ENCODE data around the gene HSPA9.

The HSPA9 gene

DNA sequence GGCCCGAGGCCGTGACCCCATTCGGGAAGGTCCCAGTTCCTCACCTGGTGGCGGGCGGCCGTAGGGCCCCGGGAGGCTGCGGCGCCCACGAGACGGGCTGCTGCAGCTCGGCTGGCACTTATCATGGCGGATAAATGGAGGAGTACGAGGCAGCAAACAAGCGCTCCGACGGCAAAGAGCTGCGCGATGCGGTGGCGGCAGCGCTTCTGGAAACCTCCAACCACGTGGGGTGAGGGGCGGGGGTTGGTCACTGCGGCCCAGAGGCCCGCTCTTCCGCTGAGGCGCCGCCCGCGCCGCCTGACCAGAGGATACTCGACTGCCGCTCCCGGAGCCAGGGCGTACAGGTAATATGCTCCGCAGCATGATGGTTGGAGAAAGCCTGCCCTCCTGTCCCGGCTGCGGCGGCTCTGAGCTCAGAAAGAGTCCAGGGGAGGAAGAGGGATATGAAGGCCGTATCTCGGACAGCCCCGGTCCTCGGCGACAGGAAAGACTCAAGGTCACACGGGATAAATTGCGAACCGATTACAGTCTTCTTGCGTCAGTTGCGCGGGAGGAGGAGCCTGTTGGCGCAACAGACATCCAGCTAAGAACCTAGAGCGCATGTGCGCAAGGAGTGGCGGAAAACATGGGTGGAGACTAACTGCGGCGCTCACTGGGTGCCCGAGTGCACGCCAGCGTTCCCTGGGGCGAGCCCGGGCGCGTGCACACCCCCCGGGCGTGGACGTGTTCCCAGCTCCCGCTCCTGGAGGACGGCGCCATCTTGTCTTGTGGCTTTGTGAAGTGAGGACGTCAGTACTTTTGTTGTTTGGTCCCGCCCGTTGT lies at the start of gene HSPA9:
Gene HSPA9, minus strand, starts transcription at position 208 of the 822 bp plus-strand sequence. Its CDS starts 83 bp downstream, at position 125.
- DNase-seq (ENCODE audit: low spot score) = peak; percentile 96

GRCh38 chr5:138623053-138623452 lies 47.9 kb upstream of the HSPA9 start:
- DNase-seq (ENCODE audit: low spot score) = no peak

- DNase-seq (ENCODE audit: low spot score) = no peak
Measured at GRCh38 chr5:138622051-138622450, 46.9 kb upstream of the HSPA9 start.

- DNase-seq (ENCODE audit: low spot score) = no peak
Measured at GRCh38 chr5:138620663-138621224, 45.5 kb upstream of the HSPA9 start.

- DNase-seq (ENCODE audit: low spot score) = no peak
Measured at GRCh38 chr5:138616508-138616907, 41.3 kb upstream of the HSPA9 start.

DNA sequence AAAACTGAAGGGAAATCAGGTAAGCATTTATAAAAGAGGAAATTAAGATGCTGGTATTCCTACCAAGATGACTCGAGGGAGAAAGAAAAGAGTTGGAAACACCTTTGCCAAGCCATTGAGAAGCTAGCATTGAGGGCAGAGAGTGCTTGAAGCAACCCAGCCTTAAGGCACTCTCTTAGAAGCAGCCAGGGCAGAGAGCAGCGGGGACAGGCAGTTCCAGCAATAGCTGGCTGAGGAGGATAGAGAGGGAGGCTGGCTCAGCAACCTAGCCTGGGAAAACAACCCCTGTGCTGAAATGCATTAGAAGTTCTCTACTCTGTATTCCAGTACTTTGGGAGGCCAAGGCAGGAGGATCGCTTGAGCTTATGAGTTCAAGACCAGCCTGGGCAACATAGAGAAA lies 40.3 kb upstream of the HSPA9 start:
- no peak for DNase-seq (ENCODE audit: low spot score)

GRCh38 chr5:138611678-138612218 lies 36.5 kb upstream of the HSPA9 start:
- no peak for DNase-seq (ENCODE audit: low spot score)

DNA sequence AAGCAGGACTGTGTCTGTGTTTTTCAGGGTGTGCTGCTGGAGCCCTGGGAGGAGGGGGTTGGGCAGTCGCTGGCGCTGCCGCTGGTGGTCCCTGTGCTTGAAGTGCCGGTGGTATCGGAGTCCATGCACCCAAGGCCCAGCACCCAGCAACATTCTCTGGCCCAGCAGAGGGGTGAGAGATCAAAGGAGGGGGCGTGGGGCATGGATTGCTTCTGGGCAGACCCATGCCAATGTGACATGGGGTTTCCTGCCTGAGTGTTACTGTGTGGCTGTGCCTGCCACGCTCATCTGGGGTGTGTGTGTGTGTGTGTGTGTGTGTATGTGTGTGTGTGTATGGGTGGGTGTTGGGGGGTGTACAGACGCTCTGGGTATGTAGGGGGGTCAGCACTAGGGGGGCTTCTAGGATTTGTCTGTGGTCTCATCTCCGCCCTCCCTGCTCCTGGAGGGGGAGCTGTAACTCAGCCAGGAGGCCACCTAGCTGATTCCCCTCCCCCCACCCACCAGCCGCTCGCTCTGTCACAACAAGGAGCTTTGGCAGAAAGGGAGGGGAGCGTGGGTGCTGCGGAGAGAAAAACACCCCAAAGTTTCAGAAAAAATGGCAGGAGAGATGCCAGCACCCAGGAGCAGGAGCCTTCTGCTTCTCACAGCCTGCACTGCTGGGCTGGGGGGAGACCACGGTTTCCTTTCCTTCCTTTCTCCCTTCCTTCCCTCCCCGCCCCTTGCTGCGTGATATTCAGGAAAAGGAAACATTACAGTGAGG lies 35.9 kb upstream of the HSPA9 start:
- DNase-seq (ENCODE audit: low spot score) = no peak

GRCh38 chr5:138610415-138610917 lies 35.3 kb upstream of the HSPA9 start:
- no peak for DNase-seq (ENCODE audit: low spot score)

DNA sequence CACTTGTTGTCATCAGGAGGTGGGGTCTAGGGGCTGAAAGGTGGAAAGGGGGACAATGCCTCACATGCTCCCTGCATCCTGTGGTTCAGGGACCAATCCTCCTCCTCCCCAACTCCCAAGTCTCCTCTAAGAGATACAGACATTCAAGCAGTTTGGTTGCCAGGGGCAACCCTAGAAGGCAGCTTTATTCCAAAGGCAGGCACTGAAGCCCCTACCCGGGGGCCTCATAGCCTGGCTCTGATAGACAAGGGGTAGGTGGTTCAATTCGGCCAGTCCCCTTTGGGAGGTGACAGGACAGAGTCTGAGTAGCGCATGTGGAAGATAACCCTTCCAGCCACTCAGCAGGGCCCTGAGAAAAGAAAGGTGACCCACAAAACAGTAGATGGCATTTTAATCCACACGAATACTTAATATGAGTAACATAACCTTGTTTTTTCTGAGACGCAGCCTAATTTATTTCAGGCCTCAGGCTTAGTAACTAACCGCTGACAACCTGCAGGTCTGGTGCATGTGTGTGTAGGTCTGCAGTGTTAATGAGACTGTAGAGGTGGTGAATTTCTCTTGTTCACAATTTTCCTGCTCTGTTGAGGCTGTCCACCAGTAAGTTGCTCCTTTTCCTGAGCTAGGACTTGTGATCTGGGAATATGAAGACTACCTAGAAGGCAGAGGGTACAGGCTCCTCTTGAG lies 31.3 kb upstream of the HSPA9 start:
- no peak for DNase-seq (ENCODE audit: low spot score)

DNA sequence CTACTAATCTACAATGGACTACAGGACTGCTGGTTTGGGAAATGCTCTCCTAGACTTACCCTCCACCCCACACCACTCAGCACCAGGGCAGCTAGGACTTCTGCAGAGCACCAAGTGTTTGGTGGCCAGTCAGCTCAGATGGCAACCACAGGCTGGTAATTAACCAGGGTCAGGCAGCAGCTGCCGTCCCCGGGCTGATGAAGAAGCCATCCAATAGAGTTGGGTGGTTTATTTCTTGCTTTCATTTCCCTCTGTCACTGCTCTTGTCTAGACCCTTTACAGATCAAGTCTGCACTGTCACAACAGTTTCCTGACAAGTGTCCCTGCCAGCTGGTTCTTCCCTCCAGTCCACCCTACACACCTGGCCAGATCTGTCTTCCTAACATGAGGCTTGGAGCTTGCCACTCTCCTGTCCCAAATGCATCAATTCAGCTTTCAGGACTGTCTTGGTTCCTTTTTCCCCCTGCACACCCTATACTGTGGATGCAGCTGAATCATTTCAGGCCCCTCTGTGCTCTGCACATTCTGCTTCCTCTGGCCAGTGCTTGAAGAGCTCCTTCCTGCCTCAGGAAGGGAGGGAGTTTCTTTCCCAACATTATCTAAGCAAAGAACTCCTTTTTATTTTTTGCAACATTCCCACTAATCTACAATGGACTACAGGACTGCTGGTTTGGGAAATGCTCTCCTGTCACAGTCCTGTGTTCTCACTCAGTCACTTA lies 30.2 kb upstream of the HSPA9 start:
- no peak for DNase-seq (ENCODE audit: low spot score)

DNA sequence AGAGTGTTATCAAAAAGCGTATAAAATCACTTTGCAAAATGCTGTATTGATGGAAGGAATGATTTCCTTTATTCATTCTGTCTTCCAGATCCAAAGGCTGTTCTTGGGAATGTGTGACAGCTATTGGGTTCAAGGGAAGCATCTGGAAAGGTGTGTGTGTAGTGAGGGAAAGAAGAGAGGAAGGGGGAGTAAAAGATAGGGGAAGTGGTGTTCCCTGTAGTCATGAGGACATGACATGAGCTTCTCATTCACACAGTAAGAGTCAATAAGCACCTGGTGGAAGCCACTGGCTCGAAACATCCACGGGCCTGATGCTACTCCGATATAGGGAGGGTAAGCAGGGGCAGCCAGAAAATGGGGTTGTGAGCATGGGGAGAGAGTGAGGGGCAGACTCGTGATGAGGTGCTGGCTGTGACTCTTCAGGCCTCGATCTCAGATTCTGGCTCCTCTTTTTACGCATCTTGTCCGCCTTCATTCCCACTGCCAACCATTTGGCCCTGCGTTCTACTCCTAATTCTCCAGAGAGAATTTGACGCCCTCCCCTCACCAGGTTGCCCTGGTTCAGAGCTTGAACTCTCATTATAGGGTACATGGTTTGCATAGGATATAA lies 29.1 kb upstream of the HSPA9 start:
- DNase-seq (ENCODE audit: low spot score) = no peak

- DNase-seq (ENCODE audit: low spot score) = no peak
Measured at GRCh38 chr5:138603249-138603920, 28.2 kb upstream of the HSPA9 start.

DNA sequence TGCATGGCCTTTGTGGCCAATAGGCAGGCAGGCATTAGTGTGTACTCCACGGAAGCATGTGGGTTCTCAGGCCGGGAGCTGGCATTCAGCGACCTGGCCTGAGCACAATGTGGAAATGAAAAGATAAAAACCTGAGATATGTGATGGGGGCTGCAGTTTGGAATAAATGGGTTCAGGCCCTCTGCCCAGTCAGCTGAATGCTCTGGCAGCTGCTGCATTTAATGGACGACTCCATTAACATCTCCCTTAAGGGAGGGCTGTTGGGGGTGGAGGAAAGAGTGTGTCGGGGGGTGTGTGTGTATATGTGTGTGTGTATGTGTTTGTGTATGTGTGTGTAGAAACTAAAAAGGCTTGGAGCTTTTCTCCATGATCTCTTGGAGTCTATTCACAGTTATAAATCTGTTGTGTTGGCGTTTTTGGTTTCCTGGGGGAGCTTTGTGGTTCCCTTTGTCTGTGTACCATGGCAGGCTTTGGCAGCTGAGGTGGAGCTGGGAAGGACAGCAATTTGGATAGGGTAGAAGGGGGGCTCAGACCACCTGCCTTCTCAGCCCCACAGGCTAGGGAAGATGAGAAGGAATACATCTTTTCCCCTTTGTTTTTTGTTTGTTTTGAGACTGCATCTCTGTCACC lies 27.3 kb upstream of the HSPA9 start:
- no peak for DNase-seq (ENCODE audit: low spot score)

DNA sequence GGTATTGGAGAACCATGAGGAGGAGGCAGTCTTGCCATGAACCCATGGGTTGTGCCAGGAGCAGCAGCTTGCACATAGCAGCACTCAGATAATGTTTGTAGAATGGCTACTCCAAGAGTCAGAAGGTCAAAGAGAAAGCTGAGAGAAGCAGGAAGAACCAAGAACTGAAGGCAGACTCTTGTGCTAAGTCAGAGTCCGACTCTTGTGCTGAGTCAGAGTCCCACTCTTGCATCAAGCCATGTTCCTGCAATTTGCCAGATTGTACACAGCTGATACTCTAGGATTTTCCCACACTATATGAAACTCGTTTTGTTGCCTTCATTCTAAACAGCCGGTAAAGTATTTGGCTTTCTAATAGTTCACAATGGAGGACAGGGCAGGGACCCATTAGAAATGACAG lies 26.2 kb upstream of the HSPA9 start:
- no peak for DNase-seq (ENCODE audit: low spot score)

DNA sequence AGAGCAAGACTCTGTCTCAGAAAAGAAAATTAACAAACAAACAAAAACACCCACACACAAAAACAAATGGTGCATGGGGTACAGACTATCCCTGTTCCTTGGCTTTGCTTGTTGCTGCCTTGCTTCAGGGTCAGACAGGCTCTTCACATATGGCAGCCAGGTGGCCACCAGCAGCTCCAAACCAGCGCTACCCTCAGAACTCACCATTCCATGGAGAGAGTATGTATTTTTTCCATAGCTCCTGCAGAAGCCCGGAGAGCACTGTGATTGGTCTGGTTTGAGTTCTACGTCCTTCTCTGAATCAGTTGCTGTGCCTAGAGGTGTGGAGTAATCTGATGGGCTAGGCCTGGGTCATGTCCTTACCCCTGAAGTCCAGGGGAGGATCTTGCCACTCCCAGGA lies 25.2 kb upstream of the HSPA9 start:
- DNase-seq (ENCODE audit: low spot score) = no peak

GRCh38 chr5:138597661-138598400 lies 22.6 kb upstream of the HSPA9 start:
- DNase-seq (ENCODE audit: low spot score) = no peak

DNA sequence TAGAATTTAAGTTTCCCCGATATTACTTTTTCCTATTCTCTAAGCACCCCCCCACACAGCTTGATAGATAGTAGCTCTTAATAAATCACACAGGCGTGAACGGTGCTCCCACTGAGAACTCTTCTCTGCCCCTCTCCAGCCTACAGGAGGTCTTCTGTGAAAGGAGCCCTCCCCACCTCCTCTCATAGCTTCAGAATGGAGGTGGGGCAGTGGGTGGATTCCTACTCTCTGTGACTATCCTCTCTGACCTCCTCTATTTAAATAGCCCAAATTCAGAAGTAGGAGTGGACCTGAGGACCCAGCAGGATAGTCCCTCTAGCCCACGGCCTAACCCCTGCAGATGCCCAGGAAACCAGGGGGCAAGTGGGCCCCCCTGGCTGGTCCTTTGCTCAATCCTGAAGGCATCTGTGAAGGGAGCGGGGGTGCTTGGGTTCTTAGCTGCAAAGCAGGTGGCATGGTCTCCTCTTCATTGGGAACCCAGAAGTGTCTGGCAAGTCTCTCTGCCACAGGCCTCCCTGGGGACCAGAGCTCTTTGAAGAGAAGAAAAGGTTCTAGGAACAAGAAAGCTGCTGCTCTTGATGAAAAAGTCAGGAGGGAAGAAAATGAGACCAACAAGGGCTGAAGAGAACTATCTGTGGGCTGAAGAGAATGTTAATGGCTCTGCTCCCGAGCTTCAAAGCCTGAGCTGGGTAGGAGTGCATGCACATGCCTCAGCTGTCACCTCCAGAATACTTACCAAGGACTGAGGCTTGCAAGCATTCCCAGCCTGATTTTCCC lies 21.1 kb upstream of the HSPA9 start:
- no peak for DNase-seq (ENCODE audit: low spot score)

Measured in HuH-7.5 (cell line).